GM12873 (cell line): ENCODE results near the gene FBXL7.

ENCODE experiments used
- TF ChIP-seq, protein P1 (sequence below): IDR thresholded peaks from 2 replicates; pipeline ENCODE4 v1.5.1; 2012; ENCODE audit warnings: low read depth, mild to moderate bottlenecking, moderate library complexity, low read length, control low read depth; ENCODE audit not compliant: insufficient read depth; ENCODE audit errors: missing control alignments

Gene FBXL7

DNA sequence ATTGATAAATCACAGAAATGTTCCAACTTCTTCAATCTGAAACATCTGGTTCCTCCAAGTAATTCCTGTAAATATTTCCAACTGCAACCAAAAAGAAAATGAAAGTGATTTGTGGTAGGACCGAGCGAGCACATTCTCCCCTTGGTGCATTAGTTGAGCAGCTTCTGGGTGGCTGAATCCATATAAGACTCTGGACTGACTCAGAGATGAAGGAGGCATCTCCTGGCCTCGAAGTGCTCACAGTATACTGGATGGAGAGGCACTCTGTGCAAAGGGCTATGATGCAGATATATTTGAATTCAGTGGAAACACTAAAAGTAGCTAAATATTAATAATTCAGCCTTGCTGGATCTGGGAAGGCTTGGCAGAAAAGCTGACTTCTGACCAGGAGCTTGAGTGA lies 414.7 kb downstream of the FBXL7 start:
- TF ChIP-seq, protein P1, sequence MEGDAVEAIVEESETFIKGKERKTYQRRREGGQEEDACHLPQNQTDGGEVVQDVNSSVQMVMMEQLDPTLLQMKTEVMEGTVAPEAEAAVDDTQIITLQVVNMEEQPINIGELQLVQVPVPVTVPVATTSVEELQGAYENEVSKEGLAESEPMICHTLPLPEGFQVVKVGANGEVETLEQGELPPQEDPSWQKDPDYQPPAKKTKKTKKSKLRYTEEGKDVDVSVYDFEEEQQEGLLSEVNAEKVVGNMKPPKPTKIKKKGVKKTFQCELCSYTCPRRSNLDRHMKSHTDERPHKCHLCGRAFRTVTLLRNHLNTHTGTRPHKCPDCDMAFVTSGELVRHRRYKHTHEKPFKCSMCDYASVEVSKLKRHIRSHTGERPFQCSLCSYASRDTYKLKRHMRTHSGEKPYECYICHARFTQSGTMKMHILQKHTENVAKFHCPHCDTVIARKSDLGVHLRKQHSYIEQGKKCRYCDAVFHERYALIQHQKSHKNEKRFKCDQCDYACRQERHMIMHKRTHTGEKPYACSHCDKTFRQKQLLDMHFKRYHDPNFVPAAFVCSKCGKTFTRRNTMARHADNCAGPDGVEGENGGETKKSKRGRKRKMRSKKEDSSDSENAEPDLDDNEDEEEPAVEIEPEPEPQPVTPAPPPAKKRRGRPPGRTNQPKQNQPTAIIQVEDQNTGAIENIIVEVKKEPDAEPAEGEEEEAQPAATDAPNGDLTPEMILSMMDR, result no peak

DNA sequence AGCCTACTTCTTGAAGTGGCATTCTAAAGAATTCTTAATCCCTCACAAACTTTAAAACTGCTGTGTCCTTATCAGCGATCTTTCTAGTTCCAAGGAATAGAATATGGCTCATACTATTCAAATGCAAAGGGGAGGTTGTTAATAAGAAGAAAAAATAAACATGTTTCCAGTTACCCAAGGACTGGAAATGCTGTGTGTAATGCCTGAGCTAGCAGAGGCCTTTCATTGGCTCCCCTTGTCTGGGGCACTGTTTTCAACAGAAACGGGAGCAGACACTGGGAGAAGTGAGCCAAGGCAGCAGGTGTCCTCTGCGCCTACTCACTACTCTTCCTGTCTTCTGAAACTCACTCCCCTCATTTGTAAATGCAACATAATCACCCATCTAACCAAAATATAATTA lies 426.6 kb downstream of the FBXL7 start:
- TF ChIP-seq, protein P1, result no peak

DNA sequence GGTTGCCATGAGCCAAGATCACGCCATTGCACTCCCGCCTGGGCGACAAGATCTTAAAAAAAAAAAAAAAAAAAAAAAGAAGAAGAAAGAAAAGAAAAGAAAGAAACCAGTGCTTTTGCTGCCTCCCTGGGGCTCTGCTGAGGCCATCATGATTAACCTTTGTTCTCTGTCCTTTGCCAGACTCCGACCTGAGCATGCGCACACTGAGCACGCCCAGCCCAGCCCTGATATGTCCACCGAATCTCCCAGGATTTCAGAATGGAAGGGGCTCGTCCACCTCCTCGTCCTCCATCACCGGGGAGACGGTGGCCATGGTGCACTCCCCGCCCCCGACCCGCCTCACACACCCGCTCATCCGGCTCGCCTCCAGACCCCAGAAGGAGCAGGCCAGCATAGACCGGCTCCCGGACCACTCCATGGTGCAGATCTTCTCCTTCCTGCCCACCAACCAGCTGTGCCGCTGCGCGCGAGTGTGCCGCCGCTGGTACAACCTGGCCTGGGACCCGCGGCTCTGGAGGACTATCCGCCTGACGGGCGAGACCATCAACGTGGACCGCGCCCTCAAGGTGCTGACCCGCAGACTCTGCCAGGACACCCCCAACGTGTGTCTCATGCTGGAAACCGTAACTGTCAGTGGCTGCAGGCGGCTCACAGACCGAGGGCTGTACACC lies 427.9 kb downstream of the FBXL7 start:
- TF ChIP-seq, protein P1, result no peak

DNA sequence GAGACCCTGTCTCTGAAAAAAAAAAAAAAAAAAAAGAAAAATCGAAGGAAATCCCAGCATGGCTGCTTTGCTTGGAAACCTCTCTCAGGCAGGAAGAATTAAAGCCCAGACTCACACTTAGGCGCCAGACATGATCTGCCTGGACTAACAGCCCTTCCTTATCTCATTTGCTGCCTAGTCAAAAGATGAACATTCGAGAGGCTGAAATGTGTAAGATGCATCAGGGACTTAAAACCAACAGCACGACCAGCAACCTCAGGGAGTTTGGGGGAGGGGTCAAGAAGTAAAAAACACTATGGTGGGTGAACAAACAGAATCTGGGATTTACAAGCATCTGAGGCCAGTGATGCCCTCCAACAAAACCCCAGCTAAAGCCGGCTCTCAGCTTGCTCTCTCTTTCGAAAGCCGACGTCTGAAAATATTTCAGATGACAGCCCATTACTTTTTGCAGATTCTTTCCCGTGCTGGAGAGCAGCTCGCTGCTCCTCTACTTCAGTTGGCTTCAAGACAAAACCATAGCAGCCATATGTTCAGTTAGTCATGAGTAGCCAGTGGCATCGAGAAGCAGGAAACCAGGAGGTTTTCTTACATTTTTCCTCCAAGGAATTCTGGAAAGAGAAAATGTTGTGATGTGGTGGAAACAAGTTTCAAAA lies 429.8 kb downstream of the FBXL7 start:
- TF ChIP-seq, protein P1, result no peak

DNA sequence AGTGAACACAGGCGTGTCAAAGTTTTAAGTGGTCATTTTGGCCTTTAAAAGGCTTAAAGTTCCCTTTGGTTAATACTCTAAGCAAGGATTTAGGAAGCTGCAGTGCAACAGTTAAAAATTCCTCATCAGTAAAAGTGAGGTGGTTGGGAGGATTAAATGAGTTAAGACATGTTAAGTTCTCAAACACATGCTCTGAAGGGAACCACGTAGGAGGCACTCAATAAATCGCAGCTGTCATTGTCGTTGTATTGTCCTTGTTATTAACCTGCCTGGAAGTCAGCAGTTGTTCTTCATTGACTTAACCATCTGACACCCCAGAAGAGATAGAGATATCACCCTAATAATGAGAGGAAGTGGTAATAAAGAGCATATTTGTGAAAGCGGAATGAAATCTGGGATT lies 432.1 kb downstream of the FBXL7 start:
- TF ChIP-seq, protein P1, result no peak

DNA sequence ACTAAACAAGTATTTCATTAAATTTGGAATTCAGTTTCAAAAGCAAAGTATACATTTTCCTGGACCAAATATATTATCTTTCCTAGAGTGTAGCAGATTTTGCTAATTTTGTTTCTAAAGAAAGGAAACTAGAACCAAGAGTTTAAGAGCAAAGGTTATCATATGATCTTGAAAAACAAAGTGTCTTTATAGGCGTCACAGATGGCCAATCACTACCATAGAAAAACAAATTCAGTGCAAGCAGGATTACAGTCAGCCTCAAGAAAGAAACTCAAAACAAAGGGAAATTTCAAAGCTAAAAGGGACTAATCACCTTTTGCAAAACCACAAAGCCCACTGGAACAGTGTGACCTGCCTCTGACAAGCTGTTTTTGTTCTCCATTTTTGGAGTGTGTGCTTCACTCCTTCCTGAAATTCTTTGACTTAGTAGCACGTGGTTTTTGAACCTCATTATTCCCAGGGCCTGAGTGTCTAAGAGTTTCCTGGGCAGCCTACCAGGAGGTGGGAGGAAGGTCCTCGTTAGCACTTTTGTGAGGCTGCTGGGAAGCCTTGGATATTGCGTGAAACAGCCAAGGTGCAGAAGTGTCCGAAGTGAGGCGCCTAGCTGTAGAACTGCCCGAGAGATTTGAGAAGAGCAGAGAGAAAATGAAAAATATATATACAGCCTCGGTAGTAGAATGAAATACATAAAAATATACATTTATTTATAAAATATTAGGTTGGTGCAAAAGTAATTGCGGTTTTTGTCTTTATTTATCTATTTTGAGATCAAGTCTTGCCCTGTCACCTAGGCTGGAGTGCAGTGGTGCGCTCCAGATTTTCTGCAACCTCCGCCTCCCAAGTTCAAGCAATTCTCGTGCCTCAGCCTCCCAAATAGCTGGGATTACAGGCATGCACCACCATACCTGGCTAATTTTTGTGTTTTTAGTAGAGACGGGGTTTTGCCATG lies 433.6 kb downstream of the FBXL7 start:
- TF ChIP-seq, protein P1, result no peak

DNA sequence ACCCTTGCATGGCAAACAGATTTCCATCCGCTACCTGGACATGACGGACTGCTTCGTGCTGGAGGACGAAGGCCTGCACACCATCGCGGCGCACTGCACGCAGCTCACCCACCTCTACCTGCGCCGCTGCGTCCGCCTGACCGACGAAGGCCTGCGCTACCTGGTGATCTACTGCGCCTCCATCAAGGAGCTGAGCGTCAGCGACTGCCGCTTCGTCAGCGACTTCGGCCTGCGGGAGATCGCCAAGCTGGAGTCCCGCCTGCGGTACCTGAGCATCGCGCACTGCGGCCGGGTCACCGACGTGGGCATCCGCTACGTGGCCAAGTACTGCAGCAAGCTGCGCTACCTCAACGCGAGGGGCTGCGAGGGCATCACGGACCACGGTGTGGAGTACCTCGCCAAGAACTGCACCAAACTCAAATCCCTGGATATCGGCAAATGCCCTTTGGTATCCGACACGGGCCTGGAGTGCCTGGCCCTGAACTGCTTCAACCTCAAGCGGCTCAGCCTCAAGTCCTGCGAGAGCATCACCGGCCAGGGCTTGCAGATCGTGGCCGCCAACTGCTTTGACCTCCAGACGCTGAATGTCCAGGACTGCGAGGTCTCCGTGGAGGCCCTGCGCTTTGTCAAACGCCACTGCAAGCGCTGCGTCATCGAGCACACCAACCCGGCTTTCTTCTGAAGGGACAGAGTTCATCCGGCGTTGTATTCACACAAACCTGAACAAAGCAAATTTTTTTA lies 436.7 kb downstream of the FBXL7 start:
- TF ChIP-seq, protein P1, result no peak
